ENCODE measurements around the gene ALG9.
"Not testable (repeated sequence)": the region's sequence is repeated elsewhere in the genome, so short reads cannot be mapped to it uniquely, and the experiment has no call there.

ALG9 gene

GRCh38 chr11:111870886-111871692 lies at the start of gene ALG9:
TSS of gene ALG9 (minus strand) at chr11:111871581. CDS start at chr11:111871482, 99 bp downstream.
- DNase-seq (ENCODE audit: low spot score) = peak; percentile 87

- no peak for DNase-seq (ENCODE audit: low spot score)
These were observed 49.5 kb upstream of the ALG9 start for GRCh38 chr11:111920908-111921307.

- DNase-seq (ENCODE audit: low spot score) = no peak
These were observed 47.2 kb upstream of the ALG9 start, which contains the start of gene C11orf52 for GRCh38 chr11:111918390-111919256. TSS of gene C11orf52 (plus strand) at chr11:111918913. CDS start at chr11:111918973, 60 bp downstream.

- DNase-seq (ENCODE audit: low spot score) = no peak
These were observed 46.4 kb upstream of the ALG9 start for GRCh38 chr11:111917788-111918187.

- DNase-seq (ENCODE audit: low spot score) = no peak
These were observed 45.9 kb upstream of the ALG9 start for GRCh38 chr11:111917312-111917711.

- DNase-seq (ENCODE audit: low spot score) = no peak
These were observed 45.4 kb upstream of the ALG9 start for GRCh38 chr11:111916768-111917167.

GRCh38 chr11:111913997-111914396 lies 42.6 kb upstream of the ALG9 start:
- no peak for DNase-seq (ENCODE audit: low spot score)

- no peak for DNase-seq (ENCODE audit: low spot score)
These were observed 41.9 kb upstream of the ALG9 start for GRCh38 chr11:111913031-111913861.

- no peak for DNase-seq (ENCODE audit: low spot score)
These were observed 41.2 kb upstream of the ALG9 start, which contains the start of gene HSPB2 for GRCh38 chr11:111912535-111912934. TSS of gene HSPB2 (plus strand) at chr11:111912734. CDS start at chr11:111912830, 96 bp downstream.

GRCh38 chr11:111911563-111912401 lies 40.4 kb upstream of the ALG9 start, which contains the start of gene CRYAB:
TSS of gene CRYAB (minus strand) at chr11:111911770. CDS start at chr11:111911724, 46 bp downstream.
- DNase-seq (ENCODE audit: low spot score) = no peak

GRCh38 chr11:111910676-111911562 lies 39.5 kb upstream of the ALG9 start:
- DNase-seq (ENCODE audit: low spot score) = no peak

GRCh38 chr11:111909378-111909777 lies 38.0 kb upstream of the ALG9 start:
- DNase-seq (ENCODE audit: low spot score) = no peak

GRCh38 chr11:111908639-111909305 lies 37.4 kb upstream of the ALG9 start:
- DNase-seq (ENCODE audit: low spot score) = no peak

GRCh38 chr11:111906680-111907079 lies 35.3 kb upstream of the ALG9 start:
- DNase-seq (ENCODE audit: low spot score) = no peak

- no peak for DNase-seq (ENCODE audit: low spot score)
These were observed 34.0 kb upstream of the ALG9 start for GRCh38 chr11:111905411-111905810.

- no peak for DNase-seq (ENCODE audit: low spot score)
These were observed 15.5 kb upstream of the ALG9 start for GRCh38 chr11:111886844-111887243.

- no peak for DNase-seq (ENCODE audit: low spot score)
These were observed 14.7 kb upstream of the ALG9 start for GRCh38 chr11:111886032-111886431.

GRCh38 chr11:111885053-111885452 lies 13.7 kb upstream of the ALG9 start:
- DNase-seq (ENCODE audit: low spot score) = not testable (repeated sequence)

- no peak for DNase-seq (ENCODE audit: low spot score)
These were observed 10.8 kb upstream of the ALG9 start for GRCh38 chr11:111882202-111882601.
